GM12801 (cell line): ENCODE results near the gene ZNF668.

Experiments
- TF ChIP-seq, protein P1 (sequence below): IDR thresholded peaks from one replicate; pipeline ENCODE4 v1.5.1; 2011; ENCODE audit warnings: control low read depth; ENCODE audit not compliant: insufficient read length; ENCODE audit errors: extremely low read depth

ZNF668 gene

GRCh38 chr16:31081428-31082351 lies 7.7 kb upstream of the ZNF668 start:
- TF ChIP-seq, protein P1, sequence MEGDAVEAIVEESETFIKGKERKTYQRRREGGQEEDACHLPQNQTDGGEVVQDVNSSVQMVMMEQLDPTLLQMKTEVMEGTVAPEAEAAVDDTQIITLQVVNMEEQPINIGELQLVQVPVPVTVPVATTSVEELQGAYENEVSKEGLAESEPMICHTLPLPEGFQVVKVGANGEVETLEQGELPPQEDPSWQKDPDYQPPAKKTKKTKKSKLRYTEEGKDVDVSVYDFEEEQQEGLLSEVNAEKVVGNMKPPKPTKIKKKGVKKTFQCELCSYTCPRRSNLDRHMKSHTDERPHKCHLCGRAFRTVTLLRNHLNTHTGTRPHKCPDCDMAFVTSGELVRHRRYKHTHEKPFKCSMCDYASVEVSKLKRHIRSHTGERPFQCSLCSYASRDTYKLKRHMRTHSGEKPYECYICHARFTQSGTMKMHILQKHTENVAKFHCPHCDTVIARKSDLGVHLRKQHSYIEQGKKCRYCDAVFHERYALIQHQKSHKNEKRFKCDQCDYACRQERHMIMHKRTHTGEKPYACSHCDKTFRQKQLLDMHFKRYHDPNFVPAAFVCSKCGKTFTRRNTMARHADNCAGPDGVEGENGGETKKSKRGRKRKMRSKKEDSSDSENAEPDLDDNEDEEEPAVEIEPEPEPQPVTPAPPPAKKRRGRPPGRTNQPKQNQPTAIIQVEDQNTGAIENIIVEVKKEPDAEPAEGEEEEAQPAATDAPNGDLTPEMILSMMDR, result no peak

GRCh38 chr16:31080756-31081419 lies 6.8 kb upstream of the ZNF668 start:
- TF ChIP-seq, protein P1, result no peak

DNA sequence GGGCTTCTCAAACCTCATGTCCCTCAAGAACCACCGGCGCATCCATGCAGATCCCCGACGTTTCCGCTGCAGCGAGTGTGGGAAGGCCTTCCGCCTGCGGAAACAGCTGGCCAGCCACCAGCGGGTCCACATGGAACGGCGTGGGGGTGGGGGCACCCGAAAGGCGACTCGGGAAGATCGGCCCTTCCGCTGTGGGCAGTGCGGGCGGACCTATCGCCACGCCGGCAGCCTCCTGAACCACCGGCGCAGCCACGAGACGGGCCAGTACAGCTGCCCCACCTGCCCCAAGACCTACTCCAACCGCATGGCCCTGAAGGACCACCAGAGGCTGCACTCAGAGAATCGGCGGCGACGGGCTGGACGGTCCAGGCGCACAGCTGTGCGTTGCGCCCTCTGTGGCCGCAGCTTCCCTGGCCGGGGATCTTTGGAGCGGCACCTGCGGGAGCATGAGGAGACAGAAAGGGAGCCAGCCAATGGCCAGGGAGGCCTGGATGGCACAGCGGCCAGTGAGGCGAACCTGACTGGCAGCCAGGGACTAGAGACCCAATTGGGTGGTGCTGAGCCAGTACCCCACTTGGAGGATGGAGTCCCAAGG lies 6.1 kb upstream of the ZNF668 start:
- TF ChIP-seq, protein P1, result no peak

- TF ChIP-seq, protein P1, result no peak
These were observed 5.4 kb upstream of the ZNF668 start for GRCh38 chr16:31079342-31079944.

- TF ChIP-seq, protein P1, result no peak
These were observed 4.7 kb upstream of the ZNF668 start for GRCh38 chr16:31078597-31079341.

GRCh38 chr16:31077592-31078396 lies 3.8 kb upstream of the ZNF668 start:
- TF ChIP-seq, protein P1, result no peak
